Mucosa of rectum (tissue), 2 donors: Measurements from ENCODE around the gene TLCD5.

Experiments used
- H3K27ac ChIP-seq, 2 donors: one replicate each; pipeline ENCODE4 v1.7.0; 2013; ENCODE audit warnings: inconsistent platforms in 2 of 2, low read depth in 2 of 2, low read length in 2 of 2
- H3K27me3 ChIP-seq, 2 donors: one replicate each; pipeline ENCODE4 v1.7.0; 2013; ENCODE audit warnings: low read length in 2 of 2; ENCODE audit not compliant: control insufficient read depth in 2 of 2, insufficient read depth in 2 of 2
- H3K36me3 ChIP-seq, 2 donors: one replicate each; pipeline ENCODE4 v1.7.0; 2013; ENCODE audit warnings: low read length in 2 of 2; ENCODE audit not compliant: control insufficient read depth in 2 of 2, insufficient read depth in 2 of 2
- H3K4me1 ChIP-seq, 2 donors: one replicate each; pipeline ENCODE4 v1.7.0; 2013; ENCODE audit warnings: low read length in 2 of 2, mild to moderate bottlenecking in 1 of 2; ENCODE audit not compliant: control insufficient read depth in 2 of 2, insufficient read depth in 2 of 2
- H3K4me3 ChIP-seq, 2 donors: one replicate each; pipeline ENCODE4 v1.7.0; 2013; ENCODE audit warnings: low read length in 2 of 2
- H3K9ac ChIP-seq, 2 donors: one replicate each; pipeline ENCODE4 v1.7.0; 2013; ENCODE audit warnings: low read length in 2 of 2, low read depth in 1 of 2, mild to moderate bottlenecking in 1 of 2
- H3K9me3 ChIP-seq, 2 donors: one replicate each; pipeline ENCODE4 v1.7.0; 2013; ENCODE audit warnings: low read length in 2 of 2; ENCODE audit not compliant: control insufficient read depth in 2 of 2
- donor health status: healthy.
- donor health status: Normal muscosa, but diverticular disease.

Gene TLCD5

GRCh38 chr11:120326845-120327281, 1.8 kb downstream of the TLCD5 start:
- Histone ChIP-seq H3K4me3 (no peak overlapping the region), H3K27me3 (peaks cover 0 to 5% of the 10 kb centered on the region in 2 donors), H3K27ac (no peak overlapping the region), H3K4me1 (peaks cover 16 to 18% of the 10 kb centered on the region in 2 donors), H3K9me3 (no peaks in the 10 kb centered on the region), H3K9ac (no peak overlapping the region), H3K36me3 (no peaks in the 10 kb centered on the region)

- Histone ChIP-seq H3K27me3 (peaks cover 0 to 5% of the 10 kb centered on the region in 2 donors), H3K27ac (peak overlapping the region in 1 of 2 donors; percentile 11), H3K4me3 (no peak overlapping the region), H3K36me3 (no peaks in the 10 kb centered on the region), H3K9ac (no peak overlapping the region), H3K4me1 (peaks cover 16 to 18% of the 10 kb centered on the region in 2 donors), H3K9me3 (no peaks in the 10 kb centered on the region)
These were observed 2.2 kb downstream of the TLCD5 start for GRCh38 chr11:120327311-120327710.

- H3K4me1 ChIP-seq, result peaks cover 16 to 18% of the 10 kb centered on the region in 2 donors
- no peak overlapping the region for H3K4me3 ChIP-seq
- H3K9me3 ChIP-seq, result no peaks in the 10 kb centered on the region
- no peaks in the 10 kb centered on the region for H3K36me3 ChIP-seq
- no peak overlapping the region for H3K27ac ChIP-seq
- no peak overlapping the region for H3K9ac ChIP-seq
- peaks cover 0 to 2% of the 10 kb centered on the region in 2 donors for H3K27me3 ChIP-seq
These were observed 4.5 kb downstream of the TLCD5 start for GRCh38 chr11:120329556-120329955.

GRCh38 chr11:120330045-120330444, 4.9 kb downstream of the TLCD5 start:
- H3K4me1 ChIP-seq, result peaks cover 14 to 15% of the 10 kb centered on the region in 2 donors
- no peaks in the 10 kb centered on the region for H3K36me3 ChIP-seq
- H3K27ac ChIP-seq, result no peak overlapping the region
- H3K27me3 ChIP-seq, result no peaks in the 10 kb centered on the region
- no peaks in the 10 kb centered on the region for H3K9me3 ChIP-seq
- no peak overlapping the region for H3K9ac ChIP-seq
- H3K4me3 ChIP-seq, result no peak overlapping the region

- no peak overlapping the region for H3K27ac ChIP-seq
These were observed 6.3 kb downstream of the TLCD5 start for GRCh38 chr11:120331301-120331996.

GRCh38 chr11:120332822-120333716, 8.0 kb downstream of the TLCD5 start:
- Histone ChIP-seq H3K9me3 (no peaks in the 10 kb centered on the region), H3K36me3 (no peaks in the 10 kb centered on the region), H3K9ac (no peak overlapping the region), H3K4me1 (peaks cover 2 to 10% of the 10 kb centered on the region in 2 donors), H3K27me3 (no peaks in the 10 kb centered on the region), H3K27ac (no peak overlapping the region), H3K4me3 (no peak overlapping the region)

More at GRCh38 chr11:120331301-120331996, 6.3 kb downstream of the TLCD5 start:
- H3K4me1 ChIP-seq, result peaks cover 7 to 18% of the 10 kb centered on the region in 2 donors
- no peak overlapping the region for H3K9ac ChIP-seq
- H3K9me3 ChIP-seq, result no peaks in the 10 kb centered on the region
- no peaks in the 10 kb centered on the region for H3K36me3 ChIP-seq
- no peak overlapping the region for H3K4me3 ChIP-seq
- H3K27me3 ChIP-seq, result no peaks in the 10 kb centered on the region

GRCh38 chr11:120333801-120334200, 8.7 kb downstream of the TLCD5 start:
- Histone ChIP-seq H3K4me1 (peaks cover 6 to 10% of the 10 kb centered on the region in 2 donors), H3K27me3 (no peaks in the 10 kb centered on the region)

GRCh38 chr11:120334332-120334731, 9.2 kb downstream of the TLCD5 start:
- Histone ChIP-seq H3K9me3 (no peaks in the 10 kb centered on the region), H3K4me3 (no peak overlapping the region), H3K27ac (no peak overlapping the region), H3K4me1 (peaks cover 8 to 14% of the 10 kb centered on the region in 2 donors), H3K36me3 (no peaks in the 10 kb centered on the region), H3K9ac (no peak overlapping the region), H3K27me3 (no peaks in the 10 kb centered on the region)

More at GRCh38 chr11:120333801-120334200, 8.7 kb downstream of the TLCD5 start:
- Histone ChIP-seq H3K9me3 (no peaks in the 10 kb centered on the region), H3K36me3 (no peaks in the 10 kb centered on the region), H3K4me3 (no peak overlapping the region), H3K9ac (no peak overlapping the region), H3K27ac (no peak overlapping the region)

- H3K4me3 ChIP-seq, result peak overlapping the region; percentile 74 to 91
- H3K9ac ChIP-seq, result peak overlapping the region; percentile 57 to 89
- no peaks in the 10 kb centered on the region for H3K27me3 ChIP-seq
- H3K27ac ChIP-seq, result peak overlapping the region; percentile 87 to 94
- H3K4me1 ChIP-seq, result peaks cover 12 to 21% of the 10 kb centered on the region in 2 donors
- H3K36me3 ChIP-seq, result no peaks in the 10 kb centered on the region
- no peaks in the 10 kb centered on the region for H3K9me3 ChIP-seq
These were observed 9.9 kb downstream of the TLCD5 start for GRCh38 chr11:120334894-120335462.

GRCh38 chr11:120335556-120335907, 10.4 kb downstream of the TLCD5 start:
- H3K4me1 ChIP-seq, result peaks cover 12 to 21% of the 10 kb centered on the region in 2 donors
- H3K9me3 ChIP-seq, result no peaks in the 10 kb centered on the region
- H3K9ac ChIP-seq, result peak overlapping the region; percentile 57 to 89
- H3K36me3 ChIP-seq, result no peaks in the 10 kb centered on the region
- peak overlapping the region; percentile 87 to 94 for H3K27ac ChIP-seq
- peak overlapping the region; percentile 74 to 91 for H3K4me3 ChIP-seq
- no peaks in the 10 kb centered on the region for H3K27me3 ChIP-seq
